GM20431 (cell line): Measurements from ENCODE around the gene SP100.
"Not testable (repeated sequence)": the region's sequence is repeated elsewhere in the genome, so short reads cannot be mapped to it uniquely, and the experiment has no call there.

Experiments used
- in situ Hi-C: fragments of 300-500 bp; cut with MseI, MboI; formaldehyde crosslinking; loops from one replicate; pipeline ENCODE4 v1.15.0; 2020; ENCODE audit warnings: low sequenced_read_pairs; ENCODE audit not compliant: unreplicated experiment

SP100 gene

DNA sequence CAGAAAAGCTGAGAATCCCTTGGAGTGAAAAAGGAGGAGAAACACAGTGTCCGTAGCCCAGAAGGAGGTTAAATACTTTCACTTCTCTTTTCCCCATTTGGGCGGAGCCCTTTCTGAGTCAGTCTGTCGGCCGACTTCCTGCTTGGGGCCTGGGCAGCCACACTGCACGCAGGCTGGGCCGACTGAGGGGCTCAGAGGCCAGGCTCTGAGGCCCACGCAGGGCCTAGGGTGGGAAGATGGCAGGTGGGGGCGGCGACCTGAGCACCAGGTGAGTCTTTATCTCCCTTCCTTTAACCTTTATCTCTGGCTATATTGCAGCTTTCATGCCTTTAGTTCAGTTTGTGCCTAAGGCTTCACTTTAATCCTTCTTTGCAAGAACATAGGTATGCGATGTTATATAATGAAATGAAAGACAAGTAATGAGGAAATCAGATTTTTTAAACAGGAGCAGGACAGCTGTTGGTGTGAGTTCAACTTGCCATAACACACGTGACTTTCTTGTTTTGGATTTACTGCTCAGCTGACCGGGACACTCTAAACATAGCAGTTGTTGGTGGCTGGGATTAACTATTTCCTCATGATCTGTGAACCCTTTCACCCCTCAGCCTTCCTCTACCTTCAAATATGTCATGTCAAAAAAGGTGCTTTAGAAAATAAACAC lies at the start of gene SP100:
Gene SP100, plus strand, starts transcription at position 141 of the 661 bp plus-strand sequence. Its CDS starts 96 bp downstream, at position 237.
- in situ Hi-C loops, result no loop called here

GRCh38 chr2:230382108-230382507 lies 33.9 kb upstream of the SP100 start:
- in situ Hi-C loops, result no loop called here

- in situ Hi-C loops, result no loop called here
These were observed 32.5 kb upstream of the SP100 start for GRCh38 chr2:230383453-230383852.

DNA sequence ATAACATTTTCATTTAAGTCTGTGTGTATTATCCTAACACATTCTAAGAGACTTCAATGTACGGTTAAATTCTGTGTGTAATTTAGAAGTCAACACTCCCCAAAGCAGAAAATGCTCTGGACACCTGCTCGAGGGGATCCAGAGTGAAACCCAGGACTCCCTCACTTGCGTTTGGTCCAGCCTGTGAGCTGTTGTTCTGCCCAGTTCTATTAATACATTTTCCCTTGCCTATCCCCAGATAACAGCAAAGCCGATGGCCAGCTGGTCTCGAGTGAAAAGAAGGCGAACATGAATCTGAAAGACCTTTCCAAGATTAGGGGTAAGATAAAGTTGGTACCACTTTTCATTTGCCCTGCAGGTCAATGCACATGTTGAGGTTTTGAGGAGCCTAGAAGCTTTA lies 31.0 kb upstream of the SP100 start:
- in situ Hi-C loops, result no loop called here

DNA sequence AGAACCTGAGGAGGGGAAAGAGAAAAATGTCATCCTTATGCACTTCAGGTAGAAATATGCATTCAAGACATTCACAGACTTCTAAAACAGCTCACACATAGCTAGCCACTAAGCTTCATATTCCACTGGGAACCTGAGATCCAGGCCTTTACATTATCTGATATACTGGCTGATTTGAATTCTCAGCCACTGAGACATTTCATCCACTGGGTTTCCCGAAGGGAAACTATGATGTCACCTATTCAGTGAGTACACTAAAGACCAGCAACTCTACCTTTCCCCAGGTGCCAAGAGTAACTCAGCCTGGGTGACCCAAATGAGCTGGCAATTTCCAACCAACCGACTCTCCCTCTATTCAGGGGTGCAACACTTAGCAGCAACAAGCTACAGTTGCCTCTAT lies 21.7 kb upstream of the SP100 start:
- in situ Hi-C loops, result no loop called here

DNA sequence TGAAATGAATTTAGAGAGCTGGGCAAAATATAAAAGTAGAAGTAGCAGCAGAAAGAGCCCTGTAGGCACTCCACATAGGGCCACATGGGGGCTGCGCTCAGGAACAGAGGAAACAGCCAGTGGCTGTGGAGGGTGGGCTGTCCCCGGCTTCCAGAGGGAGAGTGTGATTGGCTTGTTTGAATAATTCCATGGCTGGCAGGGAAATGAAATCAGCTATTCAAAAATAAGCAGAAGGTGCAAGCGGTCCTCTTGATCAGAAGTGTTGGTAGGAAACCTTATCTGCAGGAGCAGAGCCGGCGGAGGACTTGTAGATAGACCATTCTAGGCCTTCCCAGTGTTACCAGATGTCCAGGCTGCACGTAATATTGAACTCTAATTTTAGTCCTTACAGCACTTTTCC lies 17.3 kb upstream of the SP100 start:
- in situ Hi-C loops, result not testable (repeated sequence)

- in situ Hi-C loops, result no loop called here
These were observed 16.0 kb upstream of the SP100 start for GRCh38 chr2:230400041-230400440.

DNA sequence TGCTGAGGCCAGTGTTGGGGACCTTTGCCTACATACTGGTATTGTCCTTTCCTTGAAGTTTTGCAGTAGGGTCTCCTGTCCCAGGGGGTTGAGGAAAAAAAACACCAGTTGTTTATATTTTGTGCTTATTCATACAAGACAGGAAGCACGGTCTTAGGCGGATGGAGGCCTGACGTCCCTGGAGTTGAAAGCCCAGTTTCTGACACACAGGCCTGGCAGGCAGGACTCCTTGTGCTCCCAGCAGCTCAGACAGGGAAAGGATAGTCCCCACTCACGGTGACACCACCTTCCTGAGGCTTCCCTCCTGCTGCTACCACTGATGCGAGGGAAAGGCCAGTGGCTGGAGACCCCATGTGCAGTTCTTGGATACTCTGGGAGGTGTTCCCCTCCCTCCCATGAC lies 15.5 kb upstream of the SP100 start:
- in situ Hi-C loops, result no loop called here

DNA sequence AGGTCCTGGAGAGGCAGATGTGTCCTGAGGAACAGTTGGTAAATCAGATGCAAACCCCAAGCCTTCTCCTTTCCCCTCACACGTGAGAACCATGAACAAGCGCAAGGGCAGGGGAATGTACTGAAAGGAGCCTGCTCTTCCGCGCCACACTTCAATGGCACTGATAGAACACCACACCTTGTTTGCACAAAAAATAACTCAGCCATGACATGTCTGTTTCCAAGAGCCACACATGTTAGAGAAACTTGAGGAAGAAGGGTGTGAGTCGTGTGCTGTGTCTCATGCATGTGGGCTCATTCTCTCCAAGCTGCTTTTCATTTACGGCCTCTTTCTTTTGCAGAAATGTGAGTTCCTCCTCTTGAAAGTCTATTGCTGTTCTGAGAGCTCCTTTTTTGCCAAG lies 15.0 kb upstream of the SP100 start:
- in situ Hi-C loops, result not testable (repeated sequence)

DNA sequence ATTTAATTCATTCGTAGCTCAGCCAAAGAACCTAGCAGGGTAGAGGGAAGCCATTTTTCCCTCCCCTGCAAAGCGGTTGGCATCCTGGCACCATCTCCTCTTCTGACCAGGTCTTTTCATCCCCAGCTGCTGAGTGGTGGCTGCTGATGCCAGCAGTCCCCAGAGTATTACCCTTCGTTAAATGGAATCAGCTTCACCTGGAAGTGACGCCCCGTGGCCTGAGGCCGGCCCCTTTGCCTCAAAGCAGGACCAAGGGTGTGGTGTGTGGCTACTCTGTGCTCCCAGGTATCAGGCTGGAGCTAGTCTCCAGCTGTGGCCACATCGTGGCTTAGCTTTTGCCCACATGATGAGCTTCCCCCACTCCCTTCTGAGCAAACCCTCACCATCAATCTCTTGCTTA lies 12.3 kb upstream of the SP100 start:
- in situ Hi-C loops, result no loop called here

DNA sequence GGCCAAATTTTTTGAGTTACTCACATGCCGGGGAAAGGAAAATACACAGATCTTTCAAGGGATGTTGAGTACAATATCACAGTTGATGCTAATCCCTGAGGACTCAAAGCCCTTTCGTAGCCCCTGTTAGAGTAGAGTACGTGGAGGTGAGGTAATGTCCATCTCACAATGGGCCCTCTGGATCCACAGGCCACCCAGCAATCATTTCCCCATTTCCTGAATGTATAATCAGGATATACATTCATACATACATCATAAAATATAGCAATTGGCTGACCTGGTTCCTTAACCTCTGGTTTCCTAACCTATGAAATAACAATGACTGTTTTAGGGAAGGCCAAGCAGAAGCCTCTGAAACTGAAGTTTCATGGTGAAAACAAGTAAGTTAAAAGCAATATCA lies 10.2 kb upstream of the SP100 start:
- in situ Hi-C loops, result no loop called here

DNA sequence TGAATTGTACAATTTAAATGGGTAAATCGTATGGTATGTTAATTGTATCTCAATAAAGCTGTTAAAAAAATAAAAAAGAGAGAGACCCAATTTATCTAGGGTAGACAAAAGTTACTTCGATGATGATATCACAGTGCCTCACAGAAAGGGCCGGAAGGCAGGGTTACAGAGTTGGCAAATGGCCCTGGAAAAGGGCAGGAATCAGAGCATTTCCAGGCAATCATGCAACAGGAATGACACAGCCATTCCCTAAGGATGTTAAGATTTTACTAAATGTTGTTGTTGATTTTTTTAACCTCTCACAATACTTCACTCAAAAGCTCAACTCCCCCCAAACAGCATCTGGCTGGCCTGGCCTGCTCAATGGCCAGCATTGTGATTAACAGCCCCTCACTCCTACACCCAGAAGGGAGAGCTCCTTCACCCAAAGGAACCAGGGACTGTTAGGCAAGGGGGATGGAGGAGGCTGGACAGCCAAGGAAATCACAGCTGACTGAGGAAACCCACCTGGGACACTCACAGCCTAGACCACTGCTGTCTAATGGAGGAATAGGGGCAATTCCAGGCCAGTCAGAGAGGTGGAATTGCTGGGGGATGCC lies 7.7 kb upstream of the SP100 start:
- in situ Hi-C loops, result no loop called here

DNA sequence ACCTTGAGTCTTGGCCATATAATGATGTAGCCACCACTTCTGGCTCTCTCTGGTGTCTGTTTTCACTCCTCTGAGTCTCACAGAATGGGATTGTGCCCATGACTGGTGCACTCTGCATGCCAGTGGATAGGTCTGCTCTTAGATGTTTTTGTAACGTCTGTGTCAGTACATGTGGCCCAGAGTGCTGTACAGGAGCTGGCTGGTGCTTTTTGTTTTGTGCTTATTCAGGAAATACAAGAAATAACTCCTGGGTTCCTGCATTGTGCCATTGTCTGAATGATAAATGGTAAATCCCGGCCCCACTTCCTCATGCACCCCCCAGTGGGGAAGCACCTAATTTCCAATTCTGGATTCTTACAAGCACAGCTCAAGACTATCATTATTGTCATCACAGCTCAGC lies 6.7 kb upstream of the SP100 start:
- in situ Hi-C loops, result not testable (repeated sequence)

GRCh38 chr2:230410263-230410662 lies 5.7 kb upstream of the SP100 start:
- in situ Hi-C loops, result no loop called here

GRCh38 chr2:230410861-230411569 lies 5.0 kb upstream of the SP100 start:
- in situ Hi-C loops, result no loop called here

GRCh38 chr2:230411570-230412370 lies 4.2 kb upstream of the SP100 start:
- in situ Hi-C loops, result no loop called here

GRCh38 chr2:230412371-230412711 lies 3.7 kb upstream of the SP100 start:
- in situ Hi-C loops, result no loop called here

GRCh38 chr2:230412846-230413245 lies 3.2 kb upstream of the SP100 start:
- in situ Hi-C loops, result no loop called here

DNA sequence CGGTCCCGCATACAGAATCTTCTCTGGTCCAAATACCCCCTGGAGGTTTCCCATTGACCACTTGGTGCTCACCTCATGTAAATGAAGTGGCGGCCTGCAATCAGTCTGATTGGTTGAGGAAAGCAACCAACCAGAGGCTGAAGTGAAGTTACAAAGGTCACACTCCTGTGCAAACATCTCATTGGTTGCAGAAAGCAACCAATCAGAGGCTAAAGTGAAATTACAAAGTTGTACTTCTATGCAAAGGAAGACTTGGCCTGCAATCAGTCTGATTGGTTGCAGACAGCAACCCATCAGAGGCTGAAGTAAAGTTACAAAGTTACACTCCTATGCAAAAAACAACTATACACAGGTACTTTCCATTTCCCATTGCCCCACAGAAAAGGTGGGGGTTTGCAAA lies 2.5 kb upstream of the SP100 start:
- in situ Hi-C loops, result no loop called here

GRCh38 chr2:230414302-230414701 lies 1.7 kb upstream of the SP100 start:
- in situ Hi-C loops, result no loop called here

- in situ Hi-C loops, result no loop called here
These were observed 1.4 kb downstream of the SP100 start for GRCh38 chr2:230417436-230417835.
